Mesenteric fat pad (tissue), 1 donor: ENCODE results near the gene B4GALT7. TPM values are rescaled to one million over a fixed set of nuclear protein-coding genes. Genes with fewer than 3 reads are reported as not detected.
"Not testable (repeated sequence)": the region's sequence is repeated elsewhere in the genome, so short reads cannot be mapped to it uniquely, and the experiment has no call there.

Experiments
- DNase-seq: peaks from one replicate; pipeline ENCODE4 v3.0.0-alpha.2; 2020; ENCODE audit warnings: low spot score
- total RNA-seq: library from RNA; stranded (reverse); fragmentation: NEBNext Ultra II Directional; extraction: Animal tissue kit (Norgen Biotek cat#: 25700); gene quantifications from one replicate; pipeline ENCODE4 v1.2.1, GENCODE V29; 2021
- donor health status: DM: yes; HTN: yes; CAD: no.

Gene B4GALT7
- total RNA-seq, 1 donor from 2014 or later: 28.8 TPM

DNA sequence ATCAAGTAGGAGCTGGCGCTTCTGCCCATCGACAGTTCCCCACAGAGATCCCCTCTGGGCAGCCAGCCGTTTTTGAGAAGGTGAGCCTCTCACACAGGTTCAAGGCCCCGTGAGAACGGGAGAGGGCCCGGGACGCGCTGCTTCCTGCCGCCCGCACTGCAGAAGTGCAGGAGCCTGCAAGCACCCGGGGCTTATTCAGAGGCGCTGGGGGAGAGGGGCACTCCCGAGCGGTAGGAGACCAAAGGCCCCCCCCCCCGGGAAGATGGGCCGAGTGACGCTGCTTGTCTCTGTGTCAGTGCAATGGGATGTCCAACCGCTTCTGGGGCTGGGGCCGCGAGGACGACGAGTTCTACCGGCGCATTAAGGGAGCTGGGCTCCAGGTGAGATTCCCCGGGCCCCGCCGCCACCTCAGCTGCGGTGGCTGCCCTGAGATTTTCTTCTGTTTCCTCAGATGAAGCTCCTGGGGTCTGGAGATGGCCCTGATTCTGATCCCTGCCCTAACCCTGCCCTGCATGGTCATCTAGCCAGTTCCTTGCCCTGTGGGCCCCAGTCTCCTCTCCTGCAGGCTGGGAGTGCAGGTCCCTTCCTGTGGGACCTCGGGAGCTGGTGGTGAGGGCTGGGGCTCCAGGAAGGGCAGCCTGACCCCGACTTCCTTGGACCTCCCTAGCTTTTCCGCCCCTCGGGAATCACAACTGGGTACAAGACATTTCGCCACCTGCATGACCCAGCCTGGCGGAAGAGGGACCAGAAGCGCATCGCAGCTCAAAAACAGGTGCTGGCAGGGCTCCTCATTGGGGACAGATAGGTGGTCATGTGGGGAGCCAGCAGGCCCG, 8.5 kb downstream of the B4GALT7 start:
- DNase-seq: peak; percentile 89

DNA sequence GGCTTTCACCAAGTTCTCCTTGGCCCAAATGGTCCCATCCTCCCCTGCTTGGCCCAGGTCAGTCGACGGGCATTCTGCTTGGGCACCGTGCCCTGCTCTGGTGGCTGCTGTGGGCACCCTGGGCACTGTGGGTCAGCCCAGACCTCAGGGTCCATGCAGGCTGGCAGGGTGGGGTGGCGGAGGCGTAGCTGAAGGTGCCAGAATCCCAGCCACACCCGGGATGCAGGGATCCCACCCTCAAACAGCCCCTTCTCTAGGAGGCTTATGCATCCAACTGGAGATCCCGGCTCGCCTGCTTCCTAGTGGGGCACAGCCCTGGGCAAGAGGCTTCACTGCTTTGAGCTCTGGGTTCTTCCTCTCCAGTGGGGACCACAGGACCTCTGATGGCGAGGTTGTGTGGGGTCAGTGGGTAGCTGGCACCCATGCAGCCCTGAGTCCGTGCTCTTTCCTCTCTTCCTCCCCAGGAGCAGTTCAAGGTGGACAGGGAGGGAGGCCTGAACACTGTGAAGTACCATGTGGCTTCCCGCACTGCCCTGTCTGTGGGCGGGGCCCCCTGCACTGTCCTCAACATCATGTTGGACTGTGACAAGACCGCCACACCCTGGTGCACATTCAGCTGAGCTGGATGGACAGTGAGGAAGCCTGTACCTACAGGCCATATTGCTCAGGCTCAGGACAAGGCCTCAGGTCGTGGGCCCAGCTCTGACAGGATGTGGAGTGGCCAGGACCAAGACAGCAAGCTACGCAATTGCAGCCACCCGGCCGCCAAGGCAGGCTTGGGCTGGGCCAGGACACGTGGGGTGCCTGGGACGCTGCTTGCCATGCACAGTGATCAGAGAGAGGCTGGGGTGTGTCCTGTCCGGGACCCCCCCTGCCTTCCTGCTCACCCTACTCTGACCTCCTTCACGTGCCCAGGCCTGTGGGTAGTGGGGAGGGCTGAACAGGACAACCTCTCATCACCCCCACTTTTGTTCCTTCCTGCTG, 9.4 kb downstream of the B4GALT7 start:
- DNase-seq: peak; percentile 87

DNA sequence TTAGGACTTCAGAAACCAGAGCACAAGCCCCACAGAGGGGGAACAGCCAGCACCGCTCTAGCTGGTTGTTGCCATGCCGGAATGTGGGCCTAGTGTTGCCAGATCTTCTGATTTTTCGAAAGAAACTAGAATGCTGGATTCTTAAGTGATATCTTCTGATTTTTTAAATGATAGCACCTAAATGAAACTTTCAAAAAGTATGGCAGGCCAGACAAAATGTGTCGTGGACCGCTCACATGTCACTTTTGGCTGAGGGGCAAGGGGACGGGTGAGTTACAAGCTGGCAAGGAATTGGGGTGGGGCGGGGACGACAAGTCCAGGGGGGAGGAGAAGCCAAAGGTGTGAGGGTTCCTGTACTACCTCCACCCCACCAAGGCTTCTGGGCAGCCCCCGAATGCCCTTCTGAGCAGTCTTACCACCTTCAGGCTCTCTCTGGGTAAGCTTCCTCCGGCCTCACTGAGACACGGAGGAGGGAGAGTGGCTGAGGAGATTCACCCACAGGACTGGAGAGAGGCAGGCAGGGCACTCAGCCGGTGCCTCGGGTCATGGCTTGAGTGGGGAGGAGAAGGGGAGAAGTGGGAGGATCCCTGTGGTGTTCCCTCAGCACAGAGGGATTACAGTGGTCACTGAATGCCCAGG, 10.3 kb downstream of the B4GALT7 start:
- peak; percentile 64 for DNase-seq

DNA sequence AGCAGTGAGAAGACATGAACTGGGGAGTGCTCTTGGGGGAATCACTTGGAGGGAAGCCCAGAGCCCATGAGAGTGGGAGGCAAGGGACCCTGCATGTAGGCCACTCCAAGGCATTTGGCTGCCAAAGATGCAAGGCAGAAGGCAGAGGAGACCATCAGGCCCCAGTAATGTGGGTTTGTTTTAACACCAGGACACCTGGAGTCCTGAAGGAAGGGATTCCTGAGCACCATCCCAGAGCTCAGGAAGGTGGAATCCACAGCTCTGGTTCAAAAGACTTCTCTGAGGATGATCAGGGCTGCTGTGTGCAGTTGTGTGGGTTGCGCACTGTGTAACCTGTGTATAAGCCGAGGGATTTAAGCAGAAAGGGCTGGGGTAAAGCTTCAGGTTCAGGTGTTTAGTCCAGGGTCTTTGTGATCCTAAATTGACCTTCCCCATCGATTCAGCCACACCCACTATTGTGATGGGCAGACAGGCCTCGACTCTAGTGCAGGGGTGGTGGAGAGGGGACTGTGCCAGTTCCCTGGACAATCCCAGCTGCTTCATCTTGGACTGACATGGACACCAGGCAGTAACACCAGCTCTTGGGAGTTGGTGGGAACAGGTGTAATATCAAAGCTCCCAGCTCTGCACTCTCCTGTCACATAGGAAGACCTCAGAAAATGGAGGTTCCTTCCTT, 11.0 kb downstream of the B4GALT7 start:
- DNase-seq: peak; percentile 64

DNA sequence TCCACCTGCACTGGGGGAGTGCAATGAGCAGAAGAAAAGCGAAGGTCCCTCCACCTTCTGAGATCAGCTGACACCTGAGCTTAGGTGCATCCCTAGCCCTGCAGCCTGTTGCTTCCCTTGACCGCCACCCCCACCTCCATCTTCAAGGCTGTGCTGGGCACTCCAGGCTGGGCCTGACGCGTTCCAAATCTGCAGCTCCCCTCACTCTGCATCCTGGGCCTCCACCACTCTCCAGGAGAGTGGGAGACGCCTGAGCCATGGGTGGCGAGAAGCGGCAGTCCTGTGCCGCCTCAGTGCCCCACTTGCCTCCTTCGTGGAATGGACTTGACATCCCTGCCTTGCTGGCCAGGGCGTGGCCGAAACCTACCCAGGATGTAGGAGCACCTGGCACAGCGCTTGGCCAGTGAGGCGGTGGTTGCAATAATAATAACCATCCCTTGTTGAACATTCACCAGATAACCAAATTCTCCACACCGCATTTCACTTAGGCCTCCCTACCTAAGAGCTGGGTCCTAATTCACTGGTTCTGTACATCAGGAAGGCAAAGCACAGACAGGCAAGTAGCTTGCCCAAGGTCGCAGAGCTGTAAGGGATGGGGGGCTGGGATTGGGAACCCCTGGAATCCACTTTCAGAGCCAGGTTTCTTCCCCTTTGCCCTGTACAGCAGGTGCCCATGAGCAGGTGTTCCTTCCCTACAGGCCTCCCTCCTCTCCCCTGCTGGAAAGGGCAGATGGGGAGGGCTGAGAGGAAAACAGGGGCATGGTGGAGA, 11.7 kb downstream of the B4GALT7 start:
- peak; percentile 71 for DNase-seq

DNA sequence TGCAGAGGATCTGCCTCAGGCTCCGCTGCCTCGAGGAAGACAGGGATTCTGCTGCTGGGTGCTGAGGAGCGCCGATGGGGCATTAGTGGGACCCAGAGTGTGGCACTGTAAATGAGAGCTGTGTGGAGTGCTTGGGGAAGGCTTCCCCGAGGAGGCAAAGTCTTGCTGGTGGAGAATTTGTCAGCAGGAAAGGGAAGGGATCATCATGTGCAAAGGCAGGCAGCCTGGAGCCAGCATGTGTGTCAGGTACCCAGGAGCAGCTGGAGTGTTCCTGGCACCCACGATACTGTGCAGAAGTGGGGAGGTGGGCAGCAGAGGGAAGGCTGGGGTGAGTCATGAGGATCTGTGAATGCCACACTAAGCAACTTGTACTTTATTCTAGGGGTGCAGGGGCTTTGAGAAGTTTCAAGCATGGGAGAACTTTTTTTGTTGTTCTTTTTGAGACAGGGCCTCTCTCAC, 12.3 kb downstream of the B4GALT7 start:
- DNase-seq: peak; percentile 69

DNA sequence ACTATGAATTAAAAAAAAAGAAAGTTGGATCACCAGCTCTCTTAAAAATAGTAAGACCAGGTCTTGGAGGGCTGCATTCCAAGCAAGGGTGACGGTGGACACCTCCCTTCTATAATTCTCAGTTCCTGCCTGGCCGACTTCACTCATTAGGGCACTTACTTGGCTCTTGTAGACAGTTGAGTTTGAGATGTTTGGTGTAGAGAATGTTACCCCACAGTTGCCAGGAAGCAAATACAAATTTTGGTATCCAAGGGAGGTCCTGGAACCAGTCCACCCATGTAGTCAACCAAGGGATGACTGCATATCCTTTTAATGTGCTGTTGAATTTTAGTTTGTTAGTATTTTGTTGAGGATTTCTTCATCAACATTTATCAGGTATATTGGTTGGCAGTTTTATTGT, 20.6 kb downstream of the B4GALT7 start:
- DNase-seq: no peak

DNA sequence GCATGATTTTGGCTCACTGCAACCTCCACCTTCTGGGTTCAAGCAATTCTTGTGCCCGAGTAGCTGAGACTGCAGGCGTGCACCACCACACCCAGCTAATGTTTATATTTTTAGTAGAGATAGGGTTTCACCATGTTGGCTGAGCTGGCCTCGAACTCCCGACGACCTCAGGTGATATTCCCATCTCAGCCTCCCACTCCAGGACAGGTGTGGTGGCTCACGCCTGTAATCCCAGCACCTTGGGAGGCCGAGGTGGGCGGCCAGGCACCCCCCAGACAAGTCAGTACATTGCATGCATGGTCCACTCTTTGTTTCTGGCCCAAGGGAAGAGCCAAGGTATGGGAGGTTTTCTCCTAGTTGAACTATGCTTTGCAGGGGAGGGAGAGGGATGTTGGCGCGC, 24.2 kb downstream of the B4GALT7 start:
- DNase-seq: not testable (repeated sequence)

DNA sequence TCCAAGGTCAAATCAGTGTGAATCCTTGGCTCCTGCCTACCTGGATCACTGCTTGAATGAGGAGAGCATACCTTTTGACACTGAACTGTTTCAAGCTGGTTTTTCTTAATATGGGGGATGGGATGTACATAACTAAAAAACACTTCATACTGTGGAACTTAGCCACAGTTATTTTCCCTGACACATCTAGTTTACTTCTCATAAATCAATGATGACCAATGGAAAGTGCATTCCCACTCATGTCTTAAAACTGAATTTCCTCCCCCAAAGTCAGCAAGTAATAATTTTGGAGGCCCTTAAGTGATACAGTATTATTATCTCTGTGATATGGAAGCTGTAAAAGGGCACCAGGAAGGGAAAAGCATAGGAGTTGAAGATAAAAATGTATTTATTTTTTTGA, 30.3 kb downstream of the B4GALT7 start:
- DNase-seq: not testable (repeated sequence)

DNA sequence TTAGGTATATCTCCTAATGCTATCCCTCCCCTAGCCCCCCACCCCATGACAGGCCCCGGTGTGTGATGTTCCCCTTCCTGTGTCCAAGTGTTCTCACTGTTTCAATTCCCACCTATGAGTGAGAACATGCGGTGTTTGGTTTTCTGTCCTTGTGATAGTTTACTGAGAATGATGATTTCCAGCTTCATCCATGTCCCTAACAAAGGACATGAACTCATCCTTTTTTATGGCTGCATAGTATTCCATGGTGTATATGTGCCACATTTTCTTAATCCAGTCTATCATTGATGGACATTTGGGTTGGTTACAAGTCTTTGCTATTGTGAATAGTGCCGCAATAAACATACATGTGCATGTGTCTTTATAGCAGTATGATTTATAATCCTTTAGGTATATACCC, 35.0 kb downstream of the B4GALT7 start:
- DNase-seq: not testable (repeated sequence)

DNA sequence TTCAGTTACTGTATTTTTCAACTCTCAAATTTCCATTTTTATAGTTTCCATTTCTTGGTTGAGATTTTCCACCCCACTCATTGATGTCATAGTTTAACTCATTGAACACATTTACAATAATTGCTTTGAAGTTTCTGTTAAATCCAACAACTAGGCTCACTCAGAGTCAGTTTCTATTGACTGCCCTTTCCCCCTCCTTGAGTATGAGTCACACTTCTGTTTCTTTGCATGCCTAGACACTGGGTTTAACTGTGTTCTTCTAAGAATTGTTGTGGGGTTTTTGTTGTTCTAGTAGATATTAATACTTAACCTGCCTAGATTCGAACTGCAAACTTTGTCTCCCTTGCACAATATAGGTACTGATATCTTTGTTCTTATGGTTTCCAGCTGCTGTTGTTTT, 45.5 kb downstream of the B4GALT7 start:
- not testable (repeated sequence) for DNase-seq

DNA sequence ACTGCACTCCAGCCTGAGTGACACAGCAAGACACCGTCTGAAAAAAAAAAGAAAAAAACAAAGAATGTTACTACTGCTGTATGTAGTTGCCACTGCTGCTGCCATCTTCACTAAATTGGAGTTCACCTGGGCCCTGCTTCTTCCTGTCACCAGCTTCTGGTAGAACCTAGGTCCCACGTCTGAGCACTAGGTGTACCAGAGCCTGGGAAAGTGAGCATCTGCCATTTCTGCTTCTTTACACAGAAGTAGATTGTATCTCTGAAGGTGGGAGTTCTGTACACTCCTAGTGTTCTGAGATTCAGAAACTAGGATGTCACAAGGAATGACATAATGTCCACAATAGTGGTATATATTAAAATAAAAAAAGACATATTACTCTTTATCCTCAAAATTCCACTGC, 51.3 kb downstream of the B4GALT7 start:
- not testable (repeated sequence) for DNase-seq

DNA sequence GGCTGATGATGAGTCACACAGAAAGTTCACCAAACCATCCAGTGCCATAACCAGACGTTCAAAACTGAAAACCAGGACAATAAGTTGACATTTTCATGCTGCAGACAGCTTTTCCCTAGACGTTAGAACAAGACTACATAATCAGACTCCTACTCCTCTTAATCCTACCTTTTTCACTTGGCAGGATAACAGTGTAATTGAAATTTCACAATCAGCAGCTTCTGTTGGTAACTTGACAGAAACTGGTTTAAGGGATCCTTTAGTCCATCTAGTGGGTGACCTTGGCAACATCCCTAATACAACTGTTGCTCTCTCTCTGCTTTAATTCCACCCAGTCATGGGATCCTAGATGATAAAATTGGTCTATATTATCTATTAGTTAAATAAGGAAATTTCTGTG, 57.9 kb downstream of the B4GALT7 start:
- not testable (repeated sequence) for DNase-seq

DNA sequence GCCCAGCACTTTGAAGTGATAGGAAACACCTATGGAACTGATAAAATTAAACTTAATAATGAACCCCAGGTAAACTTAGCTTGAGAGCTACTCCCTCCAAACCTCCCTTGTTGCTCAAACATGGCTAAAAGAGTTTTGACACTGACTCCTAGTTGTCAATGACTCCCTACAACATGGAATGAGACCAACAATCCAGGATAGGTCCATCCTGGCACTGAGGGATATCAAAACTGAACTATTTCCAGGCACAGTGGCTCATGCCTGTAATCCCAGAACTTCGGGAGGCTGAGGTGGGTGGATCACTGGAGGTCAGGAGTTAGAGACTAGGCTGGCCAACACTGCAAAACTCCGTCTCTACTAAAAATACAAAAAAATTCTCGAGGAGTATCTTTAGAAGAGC, 58.6 kb downstream of the B4GALT7 start:
- not testable (repeated sequence) for DNase-seq

Other genes starting within 250 kb of the B4GALT7 start
- gene LMAN2, start 248.5 kb upstream of the B4GALT7 start, total RNA-seq: 90.9 TPM
- 8.2 TPM for gene RGS14, start 242.2 kb upstream of the B4GALT7 start, total RNA-seq
- gene SLC34A1, start 215.7 kb upstream of the B4GALT7 start, total RNA-seq: not detected
- not detected for gene PFN3, start 199.5 kb upstream of the B4GALT7 start, total RNA-seq
- gene F12, start 190.6 kb upstream of the B4GALT7 start, total RNA-seq: not detected
- gene GRK6, start 173.5 kb upstream of the B4GALT7 start, total RNA-seq: 30.1 TPM
- 1.00 TPM for gene PRR7, start 153.3 kb upstream of the B4GALT7 start, total RNA-seq
- 44.3 TPM for gene DBN1, start 126.5 kb upstream of the B4GALT7 start, total RNA-seq
- gene PDLIM7, start 102.5 kb upstream of the B4GALT7 start, total RNA-seq: 58.8 TPM
- gene DOK3, start 90.3 kb upstream of the B4GALT7 start, total RNA-seq: 22.6 TPM
- 63.8 TPM for gene DDX41, start 83.2 kb upstream of the B4GALT7 start, total RNA-seq
- 63.1 TPM for gene FAM193B, start 45.6 kb upstream of the B4GALT7 start, total RNA-seq
- gene TMED9, start 7.9 kb upstream of the B4GALT7 start, total RNA-seq: 168 TPM
- gene FAM153A, start 182.8 kb downstream of the B4GALT7 start, total RNA-seq: 1.0 TPM